HTR-8/SVneo (cell line): Measurements from ENCODE around the gene JMJD4.

ENCODE experiments used
- DNase-seq: peaks from one replicate; pipeline ENCODE4 v3.0.0; 2011; ENCODE audit warnings: low spot score, mixed read lengths; ENCODE audit not compliant: insufficient read length
- FAIRE-seq: peaks from 2 replicates; lab custom pipeline; 2011; peaks lifted over from hg19 to GRCh38; lab: Jason Lieb, UNC

The JMJD4 gene

DNA sequence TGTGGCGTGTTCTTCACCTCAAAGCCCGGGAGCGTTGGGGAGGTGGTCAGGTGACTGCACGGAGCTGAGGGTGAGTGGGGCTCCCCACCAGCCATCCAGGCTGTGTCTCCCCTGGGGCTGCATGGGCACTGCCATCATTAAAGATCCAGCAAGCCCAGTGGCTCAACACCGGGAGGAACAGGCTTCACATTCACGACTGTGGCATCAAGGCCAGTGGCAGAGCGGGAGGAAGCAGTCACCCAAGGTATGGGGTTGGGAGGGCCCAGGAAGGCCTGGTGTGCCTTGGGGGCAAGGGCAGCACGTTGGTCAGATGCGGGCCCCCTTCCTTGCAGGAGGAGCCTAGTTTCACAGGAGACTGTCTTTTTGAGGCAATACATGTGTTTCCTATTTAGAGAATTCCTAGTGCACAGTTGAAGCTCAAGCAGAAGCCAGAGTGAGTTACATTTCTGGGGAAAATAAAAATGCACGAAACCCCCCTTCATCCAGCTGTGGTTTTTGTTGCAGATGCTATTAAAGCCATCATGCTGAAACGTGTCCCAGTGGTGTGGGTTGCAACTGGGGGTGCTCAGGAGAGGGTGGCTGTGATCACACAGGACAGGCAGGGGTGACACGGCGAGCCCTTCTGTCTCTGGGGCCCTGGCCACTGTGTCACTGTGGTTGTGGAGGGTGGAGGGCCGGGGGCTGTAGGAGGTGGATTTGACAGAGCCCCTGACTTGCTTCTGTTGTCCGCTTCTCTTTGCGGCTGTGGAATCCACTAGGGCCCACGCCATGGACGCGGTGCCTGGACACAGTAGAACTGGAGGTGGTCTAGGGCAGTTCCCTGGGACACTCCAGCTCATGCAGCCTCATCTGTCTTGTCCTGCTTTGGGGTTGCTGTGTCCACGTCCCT lies 34.2 kb upstream of the JMJD4 start:
- FAIRE-seq (no peak), DNase-seq (no peak)

DNA sequence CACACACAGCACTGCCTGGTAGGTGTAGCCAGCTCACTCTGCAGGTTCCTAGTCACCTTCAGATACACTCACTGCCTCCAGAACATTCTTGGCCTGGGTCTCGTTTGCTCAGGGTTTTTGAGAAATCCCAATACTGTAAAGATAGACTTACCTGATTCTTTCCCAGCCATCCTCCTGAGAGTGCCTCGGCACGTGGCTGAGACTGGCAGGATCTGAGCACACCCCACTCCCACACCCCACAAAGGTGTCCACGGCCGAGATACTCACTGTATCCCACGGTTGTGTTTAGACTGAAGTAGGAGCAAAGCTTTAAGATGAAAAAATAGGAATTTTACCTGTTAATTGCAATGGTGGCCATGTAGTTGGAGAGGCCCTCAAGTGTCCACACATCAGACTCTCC lies 33.5 kb upstream of the JMJD4 start:
- DNase-seq (no peak), FAIRE-seq (no peak)

DNA sequence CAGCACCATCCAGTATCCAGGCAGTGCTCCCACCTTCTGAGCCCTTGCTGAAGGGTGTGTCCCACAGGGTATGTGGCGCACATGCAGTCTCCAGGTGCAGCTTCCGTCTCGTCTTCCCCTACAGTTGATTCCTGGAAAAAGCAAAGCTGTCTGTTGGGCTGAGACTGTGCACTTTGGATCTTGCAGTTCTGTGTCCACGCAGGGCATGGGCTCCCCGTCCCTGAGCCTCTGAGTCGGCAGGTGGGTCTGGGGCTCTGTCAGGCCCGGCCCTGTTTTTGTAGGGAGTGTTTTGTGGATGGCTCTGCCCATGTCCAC lies 33.0 kb upstream of the JMJD4 start:
- no peak for DNase-seq
- FAIRE-seq, result no peak

DNA sequence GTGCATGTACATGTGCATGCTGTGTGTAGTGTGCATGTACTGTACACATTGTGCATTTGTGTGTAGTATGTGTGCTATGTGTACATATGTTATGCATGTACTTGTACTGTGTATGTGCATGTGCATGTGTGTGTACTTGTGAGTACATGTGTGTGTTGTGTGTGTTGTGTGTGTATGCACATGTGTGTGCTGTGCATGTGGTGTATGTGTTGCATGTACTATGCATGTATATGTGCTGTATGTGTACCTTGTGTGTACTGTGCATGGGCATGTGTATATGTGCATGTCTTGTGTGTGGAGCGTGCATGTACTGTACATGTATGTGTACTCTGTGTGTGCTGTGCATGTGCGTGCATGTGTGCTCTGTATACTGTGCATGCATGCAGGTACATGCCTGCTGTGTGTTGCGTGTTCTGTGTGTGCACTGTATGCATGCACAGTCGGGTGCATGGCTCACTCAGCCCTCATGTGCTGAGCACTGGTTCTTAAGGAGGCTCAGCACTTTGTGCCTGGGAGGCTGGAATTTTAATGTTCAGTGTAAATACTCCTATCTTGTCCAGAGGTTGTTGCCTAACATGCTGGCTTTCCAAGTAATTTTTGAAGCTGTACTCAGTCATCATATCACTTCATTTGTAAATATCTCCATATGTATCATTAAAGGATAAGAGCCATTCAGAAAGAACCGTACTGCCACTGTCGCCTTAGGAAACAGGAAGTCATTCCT lies 32.5 kb upstream of the JMJD4 start:
- DNase-seq, result no peak
- FAIRE-seq, result peak; percentile 98

DNA sequence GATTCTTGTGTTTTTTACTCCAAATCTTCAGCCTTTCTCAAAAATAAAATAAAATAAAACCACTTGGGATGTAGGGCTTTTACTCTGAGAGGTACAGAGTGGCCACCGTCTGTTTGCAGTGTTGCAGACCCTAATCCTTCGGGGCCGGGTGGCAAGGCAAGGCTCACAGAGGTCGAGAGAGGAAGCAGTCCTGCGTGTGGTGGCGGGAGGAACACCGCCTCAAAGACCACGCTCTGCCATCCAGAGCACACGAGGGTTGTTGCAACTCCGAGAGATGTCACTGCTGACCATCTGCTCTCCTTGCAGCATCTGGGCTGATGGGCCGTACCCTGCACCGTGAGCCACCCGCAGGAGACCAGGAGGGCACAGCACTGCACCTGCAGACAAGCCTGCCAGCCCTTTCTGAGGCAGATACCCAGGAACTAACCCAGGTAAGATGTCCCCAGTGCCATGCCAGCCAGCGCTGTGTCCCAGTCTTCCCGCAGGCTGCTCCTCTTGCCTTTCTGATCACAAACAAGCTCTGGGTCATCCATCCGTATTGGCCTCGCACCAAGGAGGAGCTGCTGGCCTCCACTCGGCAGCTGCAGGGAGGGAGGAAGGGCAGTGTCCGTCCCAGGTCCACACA lies 31.7 kb upstream of the JMJD4 start:
- DNase-seq (no peak), FAIRE-seq (no peak)

DNA sequence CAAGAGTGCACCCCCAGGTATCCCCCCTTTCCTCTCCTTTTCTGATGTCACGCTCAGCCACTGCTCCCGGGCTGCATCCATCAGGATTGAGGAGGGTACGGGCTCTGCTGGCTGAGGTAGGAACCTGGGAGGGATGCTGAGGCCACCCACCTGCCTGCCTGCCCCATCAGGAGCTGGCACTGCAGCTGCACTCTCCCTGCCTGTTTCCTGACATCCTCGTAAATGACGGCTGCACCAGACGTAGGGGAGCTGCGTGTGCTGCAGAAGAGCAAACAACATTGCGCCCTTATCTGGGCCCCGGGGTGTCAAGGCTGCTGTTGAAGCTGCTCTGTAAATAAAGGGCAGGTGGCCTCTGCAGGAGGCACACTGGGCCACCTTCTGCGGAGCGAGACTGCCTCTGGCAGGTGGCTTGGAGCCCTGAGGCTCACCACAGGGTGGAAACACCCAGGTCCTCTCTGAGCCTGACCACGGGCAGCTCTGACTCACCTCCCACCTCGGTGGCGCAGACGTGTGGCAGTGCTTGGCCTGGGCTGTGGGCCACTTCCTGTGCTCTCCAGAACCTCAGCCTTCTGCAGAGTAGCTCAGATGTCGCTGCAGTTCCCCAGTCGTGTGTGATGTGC lies 31.0 kb upstream of the JMJD4 start:
- FAIRE-seq (no peak), DNase-seq (no peak)

DNA sequence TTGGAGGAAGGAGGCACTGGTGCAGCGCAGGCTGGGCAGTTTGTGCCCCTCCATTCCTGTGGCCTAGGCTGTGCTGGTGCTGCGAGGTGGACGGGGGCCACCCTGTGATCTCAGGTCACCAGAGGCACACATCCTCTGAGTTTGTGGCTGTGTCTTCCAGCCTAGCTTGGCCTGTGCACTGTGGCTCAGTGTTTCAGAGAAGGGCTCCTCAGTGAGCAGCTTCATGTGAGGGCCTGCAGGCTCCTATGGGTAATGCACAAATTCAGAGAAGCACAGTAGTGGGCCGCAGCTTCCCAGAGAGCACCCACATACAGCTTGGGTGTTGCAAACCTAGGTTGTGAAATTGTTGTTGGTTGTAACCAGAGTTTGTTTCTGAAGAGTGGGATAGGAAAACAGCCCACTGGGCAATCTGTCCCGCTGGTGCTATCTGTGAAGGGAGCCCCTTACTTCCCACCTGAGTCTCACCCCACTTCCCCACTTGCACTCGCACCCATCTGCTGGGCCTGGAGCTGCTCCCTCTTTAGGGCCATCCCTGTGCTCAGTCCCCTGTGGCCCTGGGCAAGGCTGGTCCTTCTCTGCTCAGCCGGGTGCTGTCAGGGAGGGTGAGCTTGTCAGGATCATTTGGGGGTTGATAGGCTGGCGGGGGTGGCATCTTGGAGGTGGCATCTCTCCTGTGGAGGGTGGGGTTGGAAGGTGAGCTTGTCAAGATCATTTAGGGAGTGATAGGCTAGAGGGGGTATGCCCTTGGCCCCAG lies 30.3 kb upstream of the JMJD4 start:
- DNase-seq, result no peak
- no peak for FAIRE-seq

DNA sequence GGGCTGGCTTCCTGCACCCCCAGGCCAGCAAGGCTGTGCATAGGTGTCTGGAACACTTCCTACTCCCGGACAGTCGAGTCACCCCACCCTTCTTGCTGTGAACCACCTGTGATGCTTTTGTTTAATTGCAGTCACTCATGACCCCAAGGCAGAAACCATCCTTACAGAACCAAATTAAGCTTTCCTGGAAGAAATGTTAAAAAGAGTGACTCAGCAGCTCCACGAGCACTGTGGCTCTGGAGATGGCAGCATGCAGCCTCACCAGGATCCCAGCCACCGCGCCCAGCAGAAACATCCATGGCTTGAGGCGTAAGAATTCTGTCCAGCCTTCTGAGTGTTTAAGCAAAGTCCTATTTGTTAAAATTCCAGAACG lies 28.9 kb upstream of the JMJD4 start:
- no peak for FAIRE-seq
- no peak for DNase-seq

DNA sequence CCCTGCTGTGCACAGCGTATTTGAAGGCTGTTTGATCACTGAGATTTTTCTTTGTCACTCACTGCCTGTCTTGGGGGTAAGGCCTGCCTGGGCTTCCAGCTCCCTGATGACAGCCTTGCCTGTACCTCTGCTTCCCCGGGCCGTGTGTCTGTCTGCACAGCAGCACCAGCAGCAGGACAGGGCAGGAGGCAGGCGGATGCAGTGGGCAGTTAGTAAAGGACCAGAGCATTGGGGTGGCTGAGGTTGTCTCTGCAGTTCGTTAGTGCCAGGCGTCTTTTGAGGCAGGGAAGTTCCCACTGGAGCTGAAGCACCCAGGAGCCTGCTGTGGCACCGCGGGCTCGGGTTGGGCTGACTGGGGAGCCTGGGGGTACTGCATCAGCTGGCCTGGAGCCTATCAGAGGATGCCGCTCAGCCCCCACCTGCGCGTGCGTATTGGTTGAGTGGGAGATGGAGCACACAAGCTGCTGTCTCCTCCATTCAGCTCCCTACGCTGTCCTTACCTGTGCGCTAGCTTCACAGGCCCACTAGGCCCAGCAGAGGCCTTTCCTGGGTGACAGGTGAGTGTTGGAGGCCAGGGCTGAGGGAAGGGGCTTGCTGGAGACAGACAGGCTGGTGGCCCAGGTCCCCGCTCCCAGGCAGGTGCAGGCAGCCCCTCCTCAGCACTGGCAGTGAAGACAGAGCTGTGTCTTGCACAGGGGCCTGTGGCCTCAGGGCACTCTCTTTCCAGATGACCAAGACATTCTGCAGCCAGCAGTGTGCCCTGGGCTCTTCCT lies 28.3 kb upstream of the JMJD4 start:
- FAIRE-seq (no peak), DNase-seq (no peak)

DNA sequence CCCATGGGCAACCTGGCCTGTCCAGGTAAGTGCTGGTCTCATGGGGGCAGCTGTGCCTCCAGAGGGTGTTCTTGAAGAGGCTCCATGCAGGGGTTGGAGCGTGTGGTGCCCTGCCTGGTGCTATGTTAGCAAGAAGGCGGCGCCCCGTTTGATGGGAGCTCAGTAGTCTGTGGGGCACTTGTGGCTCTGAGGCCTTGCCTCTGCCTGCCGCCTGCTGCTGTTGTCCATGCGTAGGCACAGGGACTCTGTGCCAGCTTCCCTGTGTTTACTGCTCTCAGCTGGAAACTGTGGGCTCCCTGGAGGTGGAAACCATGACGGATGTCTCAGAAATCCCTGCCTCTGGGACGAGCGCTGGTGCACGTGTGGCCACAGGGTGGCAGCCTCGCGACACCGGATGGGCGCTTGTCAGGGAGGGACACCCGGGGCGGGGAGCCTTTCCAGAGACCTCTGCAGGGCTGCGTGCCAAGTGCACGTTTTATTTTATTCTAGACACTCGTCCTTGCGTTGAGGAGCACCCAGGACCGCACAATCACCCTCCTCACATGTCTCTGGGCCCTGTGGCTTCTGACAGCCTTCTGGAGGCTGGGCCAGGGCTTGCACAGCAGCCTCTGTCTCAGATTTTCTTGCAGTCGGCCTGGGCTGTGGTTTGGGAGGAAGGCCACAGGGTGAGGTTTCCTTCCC lies 27.3 kb upstream of the JMJD4 start:
- peak; percentile 95 for DNase-seq
- peak; percentile 65 for FAIRE-seq

DNA sequence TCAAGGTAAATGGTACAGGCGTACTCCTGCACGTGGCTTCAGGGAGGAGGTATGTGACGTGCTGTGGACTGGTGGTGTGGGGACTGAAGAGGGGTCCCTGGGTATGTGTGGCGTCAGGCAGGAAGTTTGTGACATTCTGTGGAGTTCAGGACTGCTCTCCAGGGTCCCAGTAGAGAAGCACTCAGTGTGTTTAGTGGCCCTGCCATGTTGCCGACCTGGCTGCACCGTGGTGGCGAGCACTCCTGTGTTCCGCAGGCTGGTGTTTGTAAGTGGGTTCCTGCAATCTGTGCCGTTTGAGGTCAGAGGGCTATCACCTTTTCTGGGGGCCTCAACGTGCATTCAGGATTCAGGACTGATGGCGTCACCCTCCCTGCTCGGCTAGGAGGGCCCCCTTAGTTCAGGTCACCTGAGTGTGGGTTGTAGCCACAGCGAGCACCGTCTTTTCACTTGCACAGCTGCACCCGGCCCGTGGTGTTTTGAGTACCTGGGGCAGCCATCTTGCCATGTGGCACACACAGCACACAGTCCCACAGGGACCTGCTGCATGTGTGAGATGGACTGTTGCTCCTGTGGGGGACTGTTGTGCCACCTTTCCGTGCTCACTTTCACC lies 26.6 kb upstream of the JMJD4 start:
- DNase-seq, result no peak
- no peak for FAIRE-seq

DNA sequence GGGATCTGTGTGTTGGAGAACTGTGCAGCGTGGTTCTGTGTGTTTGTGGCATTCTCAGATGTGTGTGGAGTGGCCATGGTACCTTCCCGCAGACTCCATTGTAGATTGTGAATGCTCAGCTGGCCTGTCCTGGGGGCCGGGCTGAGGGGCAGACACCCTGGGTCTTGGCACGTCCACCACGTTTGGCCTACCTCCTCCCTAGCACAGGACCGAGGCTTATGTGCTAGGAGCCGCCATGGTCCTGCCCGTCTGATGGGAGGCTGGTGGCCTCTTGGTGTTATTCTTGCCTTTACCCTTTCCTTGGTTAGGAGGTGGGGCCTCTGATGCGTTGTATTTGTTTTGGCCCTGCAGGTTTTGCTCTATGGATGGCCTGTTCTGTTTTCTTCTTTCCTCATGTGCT lies 25.3 kb upstream of the JMJD4 start:
- DNase-seq (no peak), FAIRE-seq (no peak)

DNA sequence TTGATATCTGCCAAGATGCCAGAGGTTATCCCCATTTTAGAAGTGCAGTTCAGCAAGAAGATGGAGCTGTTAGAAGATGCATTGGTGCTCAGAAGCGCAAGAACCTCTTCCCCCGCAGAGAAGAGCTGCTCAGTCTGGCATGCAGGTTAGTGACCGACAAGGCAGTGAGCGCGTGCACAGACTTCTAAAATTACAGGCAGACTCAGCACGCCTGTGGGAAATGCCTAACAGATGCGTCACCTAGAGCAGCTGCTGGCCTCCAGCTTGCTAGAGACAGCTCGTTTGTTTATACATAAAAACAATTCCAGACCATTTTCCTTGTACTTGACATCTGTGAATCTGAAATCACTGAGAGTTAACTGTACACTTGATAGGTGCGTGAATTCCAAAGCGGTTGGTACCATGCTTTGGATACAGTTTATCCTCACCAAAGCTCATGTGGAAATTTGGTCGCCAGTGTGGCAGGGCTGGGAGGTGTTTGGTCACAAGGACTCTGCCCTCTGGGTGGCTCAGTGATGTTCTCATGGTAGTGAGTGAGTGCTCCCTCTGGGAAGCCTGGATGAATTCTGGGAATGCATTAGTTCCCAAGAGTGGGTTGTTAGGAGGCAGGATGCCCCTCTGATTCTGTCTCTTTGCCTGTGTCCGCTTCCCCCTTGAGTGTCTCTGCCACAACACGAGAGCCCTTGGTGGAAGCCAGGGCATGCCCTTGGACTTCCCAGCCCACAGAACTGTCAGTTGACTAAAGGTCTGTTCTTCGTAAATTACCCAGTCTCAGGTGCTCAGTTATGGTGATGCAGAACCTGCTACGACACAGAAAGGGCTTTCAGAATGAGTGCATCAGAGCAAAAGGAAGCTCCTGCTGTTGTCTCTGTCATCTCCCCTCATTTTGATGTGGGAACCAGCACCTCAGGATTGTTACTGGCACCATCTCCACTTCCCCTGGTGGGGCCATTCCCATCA lies 24.5 kb upstream of the JMJD4 start:
- DNase-seq (peak; percentile 97), FAIRE-seq (peak; percentile 89)

DNA sequence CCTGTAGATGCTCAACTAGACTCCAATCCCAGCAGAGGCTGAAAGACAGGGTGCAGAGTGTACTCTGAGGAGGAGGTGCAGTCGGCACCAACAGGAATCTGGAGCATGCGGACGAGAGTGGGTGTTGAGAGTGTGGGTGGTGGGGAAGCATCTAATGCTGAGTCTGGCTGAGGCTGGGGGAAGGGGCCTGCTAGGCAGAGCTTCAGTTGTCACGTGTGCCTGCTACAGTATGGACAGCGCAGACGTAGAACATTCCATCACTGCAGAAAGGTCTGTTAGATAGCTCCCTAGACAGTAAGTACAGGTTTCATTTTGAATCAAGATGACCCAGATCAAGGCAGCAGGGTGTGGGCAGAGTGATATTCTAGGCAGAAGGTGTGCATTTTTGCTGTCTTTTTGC lies 23.3 kb upstream of the JMJD4 start:
- DNase-seq, result no peak
- no peak for FAIRE-seq

DNA sequence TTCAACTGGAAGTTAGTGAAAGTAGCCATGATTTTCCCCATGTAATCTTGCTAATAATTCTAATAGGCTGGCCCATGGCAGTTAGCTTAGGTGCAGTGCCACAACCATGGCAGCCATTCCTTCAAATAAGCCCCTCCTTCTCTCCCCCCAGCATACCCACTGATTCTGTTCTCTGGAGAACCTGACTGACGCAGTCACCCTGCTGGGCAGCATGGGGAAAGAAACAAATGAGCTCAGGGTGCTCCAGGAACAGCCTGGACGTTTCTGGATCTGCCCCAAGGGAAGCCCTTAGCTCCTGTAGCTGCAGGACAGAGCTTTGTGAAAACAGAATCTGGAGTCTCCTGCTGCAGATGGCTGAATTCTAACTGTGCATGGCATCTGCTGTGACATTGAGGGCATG lies 22.7 kb upstream of the JMJD4 start:
- DNase-seq (no peak), FAIRE-seq (no peak)

DNA sequence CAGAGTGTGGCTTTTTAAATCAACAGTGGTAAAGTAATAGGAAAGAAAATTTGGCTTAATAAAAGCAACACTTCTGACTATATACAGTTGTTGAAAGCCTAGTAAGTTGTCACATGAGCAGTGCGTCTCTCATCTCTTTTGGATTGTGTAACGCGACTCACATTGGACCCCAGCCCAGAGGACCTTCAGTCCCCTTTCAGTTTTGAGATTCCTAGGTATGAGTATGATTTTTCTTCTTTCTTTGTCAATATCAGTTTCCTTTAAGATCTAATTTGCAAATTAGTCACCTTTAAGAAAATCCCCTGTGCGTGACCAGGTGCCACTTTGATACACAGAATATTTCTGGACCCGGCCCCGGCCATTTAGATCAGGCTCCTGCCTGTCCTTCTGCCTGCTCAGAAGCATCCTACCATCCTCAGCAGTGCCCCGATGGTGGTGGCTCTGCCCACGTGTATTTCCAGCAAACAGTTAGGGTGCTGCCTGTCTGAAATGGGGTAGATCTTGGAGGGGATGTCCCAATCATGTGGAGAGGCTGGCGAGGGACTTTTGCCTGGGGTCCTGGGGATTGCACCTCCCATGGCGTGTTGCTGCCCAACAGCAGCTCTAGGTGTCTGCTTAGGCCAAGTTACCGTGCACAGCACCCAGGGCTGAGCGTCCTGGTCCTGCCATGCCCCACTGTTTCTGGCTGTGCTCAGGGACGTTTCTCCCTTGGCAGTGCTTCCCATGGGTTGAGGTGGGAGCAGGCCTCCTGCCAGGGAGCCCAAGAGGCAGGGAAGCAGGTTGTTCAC lies 21.3 kb upstream of the JMJD4 start:
- FAIRE-seq (no peak), DNase-seq (no peak)

DNA sequence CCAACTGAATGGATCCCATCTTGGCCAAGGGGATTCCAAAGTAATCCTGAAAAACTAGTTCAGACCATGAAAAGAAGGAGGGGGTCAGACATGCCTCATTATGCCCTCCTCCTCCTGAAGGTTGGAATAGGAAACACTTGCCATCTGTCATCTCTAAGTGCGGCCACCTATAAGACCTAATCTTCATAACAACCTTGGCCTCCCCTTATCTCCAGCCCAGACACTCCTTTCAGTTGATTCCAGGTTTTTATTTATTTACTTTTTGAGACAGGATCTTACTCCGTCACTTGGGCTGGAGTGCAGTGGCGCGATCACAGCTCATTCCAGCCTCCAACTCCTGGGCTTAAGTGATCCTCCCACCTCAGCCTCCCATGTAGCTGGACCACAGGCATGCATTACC lies 19.9 kb upstream of the JMJD4 start:
- DNase-seq (no peak), FAIRE-seq (no peak)
